Measurements from ENCODE around the gene KCNH1. TPM values are rescaled to one million over a fixed set of nuclear protein-coding genes. Genes with fewer than 3 reads are reported as not detected.
A peak's percentile ranks its signal among the peaks of the same experiment; 100 is the strongest.

The KCNH1 gene
- total RNA-seq, 2 experiments from 2014 or later: not detected

DNA sequence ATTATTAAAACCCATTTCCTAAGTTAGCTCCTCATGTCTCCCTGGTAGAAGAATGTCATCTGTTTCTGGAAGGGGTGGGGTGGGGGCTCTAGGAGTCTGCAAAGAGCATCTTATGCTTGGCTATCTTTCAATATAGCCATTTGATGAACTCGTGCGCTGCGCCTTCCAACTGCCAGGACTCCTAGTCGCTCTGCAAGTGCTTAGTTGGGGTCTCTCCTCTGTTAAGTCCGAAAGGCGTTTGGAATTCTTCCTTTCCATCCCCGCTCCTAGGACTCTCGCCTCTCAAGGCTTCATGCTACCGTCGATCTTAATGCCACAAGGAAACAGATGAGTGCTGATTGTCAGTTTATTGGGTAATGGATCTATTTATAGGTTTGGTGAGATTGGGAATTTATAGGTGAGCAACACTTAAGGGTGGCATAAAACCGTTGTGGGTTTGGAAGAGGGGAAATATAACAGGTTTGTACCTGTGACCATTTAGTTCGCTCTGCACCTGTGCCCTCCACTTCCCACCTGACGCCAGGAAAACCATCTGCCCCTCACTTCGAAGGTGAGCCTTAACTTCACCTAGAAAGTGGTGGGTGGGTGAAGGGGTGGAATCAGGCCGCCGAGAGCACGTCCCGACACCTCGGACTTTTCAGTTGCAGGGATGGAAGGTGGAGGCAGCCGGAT is 1.1 kb downstream of the KCNH1 start:
- peak overlapping the region; percentile 1 for H3K4me3 Mint-ChIP-seq
- no peak overlapping the region for H3K27ac Mint-ChIP-seq
- H3K4me1 Mint-ChIP-seq (ENCODE audit: low read depth): peaks cover 7% of the 10 kb centered on the region
- intact Hi-C loops (cut with micrococcal nuclease): loop anchor here (5.0 kb wide), 3 partner anchors 191 to 806 kb away; partner anchors contain the start of gene HHAT
- peaks cover 40% of the 10 kb centered on the region for H3K27me3 Mint-ChIP-seq (ENCODE audit: low read depth)
- no peaks in the 10 kb centered on the region for H3K9me3 Mint-ChIP-seq
- CTCF ChIA-PET: interaction anchor here (0.6 to 4.8 kb wide), 9 partner anchors 8 to 730 kb away, joined by 3 to 55 read pairs (median 9); no protein-coding TSS in a partner anchor
- DNase-seq: no peak
- no peaks in the 10 kb centered on the region for H3K36me3 Mint-ChIP-seq (ENCODE audit: low read depth)

- no peaks in the 10 kb centered on the region for H3K9me3 Mint-ChIP-seq
- H3K4me1 Mint-ChIP-seq (ENCODE audit: low read depth): peaks cover 6% of the 10 kb centered on the region
- intact Hi-C loops (cut with micrococcal nuclease): loop anchor here (5.0 kb wide), 3 partner anchors 187 to 802 kb away; partner anchors contain the start of gene HHAT
- no peaks in the 10 kb centered on the region for H3K36me3 Mint-ChIP-seq (ENCODE audit: low read depth)
- CTCF ChIA-PET: interaction anchor here (1.1 kb wide), 1 partner anchor 12 kb away, joined by 3 read pairs; no protein-coding TSS in a partner anchor
- no peak overlapping the region for H3K27ac Mint-ChIP-seq
- H3K27me3 Mint-ChIP-seq (ENCODE audit: low read depth): peaks cover 32% of the 10 kb centered on the region
- no peak overlapping the region for H3K4me3 Mint-ChIP-seq
- DNase-seq: no peak
Observed at GRCh38 chr1:211129776-211130175, 4.2 kb downstream of the KCNH1 start.

DNA sequence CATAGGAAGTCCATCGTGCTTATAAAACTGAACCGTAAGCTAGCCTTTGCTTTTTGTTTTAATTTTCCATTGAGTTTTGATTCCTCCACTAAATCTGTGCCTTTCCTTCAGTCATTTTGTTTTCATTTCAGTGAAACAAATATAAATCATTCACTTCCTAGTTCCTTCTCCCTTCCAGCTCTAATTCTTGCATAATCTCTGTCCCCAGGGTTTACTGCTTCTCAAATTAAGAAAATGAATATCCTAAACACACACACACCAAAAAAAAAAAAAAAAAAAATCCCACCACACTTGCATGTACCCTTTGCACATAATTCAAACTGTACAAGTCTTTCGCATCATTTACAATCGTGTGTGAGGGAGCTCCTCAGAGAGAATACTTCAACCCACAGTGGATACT is 6.8 kb downstream of the KCNH1 start:
- Mint-ChIP-seq H3K4me3 (no peak overlapping the region), H3K4me1 (ENCODE audit: low read depth) (no peaks in the 10 kb centered on the region), H3K27me3 (ENCODE audit: low read depth) (peaks cover 25% of the 10 kb centered on the region), H3K36me3 (ENCODE audit: low read depth) (no peaks in the 10 kb centered on the region), H3K9me3 (no peaks in the 10 kb centered on the region), H3K27ac (no peak overlapping the region)
- no peak for DNase-seq
- CTCF ChIA-PET: interaction anchor here (0.7 kb wide), 2 partner anchors 27 to 543 kb away, joined by 3 to 4 read pairs; no protein-coding TSS in a partner anchor
- intact Hi-C loops (cut with micrococcal nuclease): no loop called here

DNA sequence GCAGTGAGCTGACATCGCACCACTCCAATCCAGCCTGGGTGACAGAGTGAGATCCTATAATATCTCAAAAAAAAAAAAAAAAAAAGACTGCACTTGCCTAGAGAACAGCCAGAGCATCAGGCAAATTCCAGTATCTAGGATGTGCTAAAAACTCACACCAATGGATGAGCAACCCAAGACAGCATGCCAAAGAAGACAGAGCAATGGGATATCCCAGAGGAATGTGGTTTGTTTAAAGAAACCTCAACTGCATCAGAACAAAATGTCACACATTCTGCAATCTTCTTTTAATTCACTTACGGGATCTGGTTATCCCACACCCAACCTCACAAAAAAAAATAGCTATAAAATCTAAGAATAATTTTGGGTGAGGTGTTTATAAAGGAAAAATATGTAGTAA is 7.3 kb downstream of the KCNH1 start:
- no peak overlapping the region for H3K27ac Mint-ChIP-seq
- no peak overlapping the region for H3K4me3 Mint-ChIP-seq
- peaks cover 24% of the 10 kb centered on the region for H3K27me3 Mint-ChIP-seq (ENCODE audit: low read depth)
- no peaks in the 10 kb centered on the region for H3K36me3 Mint-ChIP-seq (ENCODE audit: low read depth)
- H3K9me3 Mint-ChIP-seq: no peaks in the 10 kb centered on the region
- CTCF ChIA-PET: interaction anchor here (0.7 kb wide), 2 partner anchors 28 to 543 kb away, joined by 3 to 4 read pairs; no protein-coding TSS in a partner anchor
- DNase-seq: no peak
- intact Hi-C loops (cut with micrococcal nuclease): no loop called here
- no peaks in the 10 kb centered on the region for H3K4me1 Mint-ChIP-seq (ENCODE audit: low read depth)

DNA sequence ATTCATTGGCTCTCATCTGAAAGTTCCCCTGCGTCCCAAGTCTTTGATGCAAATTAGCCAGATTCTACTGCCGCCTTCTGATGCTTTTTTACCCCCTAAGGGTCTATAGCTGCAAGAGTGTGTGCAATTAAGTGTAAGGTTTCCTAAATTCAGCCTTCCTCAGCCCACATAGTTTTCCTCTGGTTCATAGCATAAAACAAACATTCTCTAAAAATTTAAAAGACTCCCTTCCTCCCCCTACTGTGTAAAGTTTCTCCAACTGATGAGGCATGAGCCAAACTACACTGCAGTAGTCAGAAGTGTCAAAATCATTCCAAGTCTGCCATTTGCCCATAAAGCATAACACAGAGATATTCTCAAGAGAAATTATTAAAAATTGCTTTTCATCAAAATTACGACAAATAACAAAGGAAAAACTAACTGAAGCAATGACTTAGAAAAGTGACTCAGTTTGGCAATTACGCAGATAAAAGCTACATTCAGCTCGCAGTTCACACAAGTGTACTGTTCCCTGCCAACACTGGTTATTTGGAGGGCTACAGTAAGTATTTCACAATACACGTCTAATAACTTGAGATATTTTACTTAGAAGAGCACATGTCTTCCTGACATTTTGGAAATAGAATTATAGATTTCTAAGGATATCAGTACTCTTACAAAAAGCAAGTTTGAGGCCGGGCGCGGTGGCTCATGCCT is 15.4 kb downstream of the KCNH1 start:
- no peaks in the 10 kb centered on the region for H3K4me1 Mint-ChIP-seq (ENCODE audit: low read depth)
- CTCF ChIA-PET: no interaction called here
- no peak for DNase-seq
- no peak overlapping the region for H3K4me3 Mint-ChIP-seq
- H3K36me3 Mint-ChIP-seq (ENCODE audit: low read depth): no peaks in the 10 kb centered on the region
- intact Hi-C loops (cut with micrococcal nuclease): no loop called here
- no peak overlapping the region for H3K27ac Mint-ChIP-seq
- no peaks in the 10 kb centered on the region for H3K9me3 Mint-ChIP-seq
- H3K27me3 Mint-ChIP-seq (ENCODE audit: low read depth): peaks cover 29% of the 10 kb centered on the region

GRCh38 chr1:211114446-211114845 is 19.5 kb downstream of the KCNH1 start:
- Mint-ChIP-seq H3K4me1 (ENCODE audit: low read depth) (no peaks in the 10 kb centered on the region), H3K36me3 (ENCODE audit: low read depth) (no peaks in the 10 kb centered on the region), H3K9me3 (peaks cover 5% of the 10 kb centered on the region), H3K27ac (no peak overlapping the region), H3K4me3 (no peak overlapping the region), H3K27me3 (ENCODE audit: low read depth) (peaks cover 24% of the 10 kb centered on the region)
- no peak for DNase-seq
- CTCF ChIA-PET: no interaction called here
- intact Hi-C loops (cut with micrococcal nuclease): no loop called here

- DNase-seq: no peak
- Mint-ChIP-seq H3K27me3 (ENCODE audit: low read depth) (peaks cover 23% of the 10 kb centered on the region), H3K4me3 (no peak overlapping the region), H3K27ac (no peak overlapping the region), H3K4me1 (ENCODE audit: low read depth) (no peaks in the 10 kb centered on the region), H3K36me3 (ENCODE audit: low read depth) (no peaks in the 10 kb centered on the region), H3K9me3 (peaks cover 5% of the 10 kb centered on the region)
- CTCF ChIA-PET: no interaction called here
- intact Hi-C loops (cut with micrococcal nuclease): no loop called here
Observed at GRCh38 chr1:211113566-211113965, 20.4 kb downstream of the KCNH1 start.

DNA sequence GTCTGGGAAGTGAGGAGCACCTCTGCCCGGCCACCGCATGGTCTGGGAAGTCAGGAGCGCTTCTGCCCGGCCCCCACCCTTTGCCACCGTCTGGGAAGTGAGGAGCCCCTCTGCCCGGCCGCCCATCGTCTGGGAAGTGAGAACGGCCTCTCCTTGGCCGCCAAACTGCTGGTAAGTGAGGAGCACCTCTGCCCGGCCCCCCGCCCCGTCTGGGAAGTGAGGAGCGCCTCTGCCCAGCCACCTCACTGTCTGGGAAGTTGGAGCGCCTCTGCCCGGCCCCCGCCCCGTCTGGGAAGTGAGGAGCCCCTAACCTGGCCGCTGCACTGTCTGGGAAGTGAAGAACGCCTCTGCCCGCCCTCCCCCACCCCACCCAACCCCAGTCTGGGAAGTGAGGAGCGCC is 22.6 kb downstream of the KCNH1 start:
- H3K36me3 Mint-ChIP-seq (ENCODE audit: low read depth): no peaks in the 10 kb centered on the region
- DNase-seq: no peak
- peaks cover 5% of the 10 kb centered on the region for H3K9me3 Mint-ChIP-seq
- no peak overlapping the region for H3K27ac Mint-ChIP-seq
- H3K4me3 Mint-ChIP-seq: no peak overlapping the region
- CTCF ChIA-PET: no interaction called here
- H3K27me3 Mint-ChIP-seq (ENCODE audit: low read depth): peaks cover 13% of the 10 kb centered on the region
- H3K4me1 Mint-ChIP-seq (ENCODE audit: low read depth): no peaks in the 10 kb centered on the region
- intact Hi-C loops (cut with micrococcal nuclease): no loop called here

- intact Hi-C loops (cut with micrococcal nuclease): no loop called here
- no peak overlapping the region for H3K4me3 Mint-ChIP-seq
- H3K36me3 Mint-ChIP-seq (ENCODE audit: low read depth): no peaks in the 10 kb centered on the region
- CTCF ChIA-PET: no interaction called here
- no peaks in the 10 kb centered on the region for H3K27me3 Mint-ChIP-seq (ENCODE audit: low read depth)
- H3K27ac Mint-ChIP-seq: no peak overlapping the region
- DNase-seq: no peak
- no peaks in the 10 kb centered on the region for H3K4me1 Mint-ChIP-seq (ENCODE audit: low read depth)
- no peaks in the 10 kb centered on the region for H3K9me3 Mint-ChIP-seq
Observed at GRCh38 chr1:211101481-211101880, 32.5 kb downstream of the KCNH1 start.

DNA sequence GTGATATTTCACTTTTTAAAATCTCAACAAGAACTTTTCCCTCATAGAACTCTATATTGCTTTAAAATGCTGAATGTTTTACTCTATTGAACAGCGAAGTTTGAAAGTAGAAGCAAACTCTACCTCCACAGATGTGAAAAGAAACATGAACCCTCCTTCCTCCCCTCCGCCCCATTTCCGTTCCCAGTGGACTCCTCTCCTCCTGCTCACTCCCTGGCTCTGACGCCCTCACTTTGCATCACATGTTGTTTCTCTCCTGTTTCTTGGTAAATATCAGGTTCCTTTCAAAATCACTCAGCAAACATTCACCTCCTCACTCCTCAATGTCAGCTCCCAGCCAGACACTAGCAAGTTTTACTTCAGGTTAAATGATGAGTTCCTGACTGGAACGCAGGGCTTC is 34.6 kb downstream of the KCNH1 start:
- no peak overlapping the region for H3K27ac Mint-ChIP-seq
- CTCF ChIA-PET: no interaction called here

DNA sequence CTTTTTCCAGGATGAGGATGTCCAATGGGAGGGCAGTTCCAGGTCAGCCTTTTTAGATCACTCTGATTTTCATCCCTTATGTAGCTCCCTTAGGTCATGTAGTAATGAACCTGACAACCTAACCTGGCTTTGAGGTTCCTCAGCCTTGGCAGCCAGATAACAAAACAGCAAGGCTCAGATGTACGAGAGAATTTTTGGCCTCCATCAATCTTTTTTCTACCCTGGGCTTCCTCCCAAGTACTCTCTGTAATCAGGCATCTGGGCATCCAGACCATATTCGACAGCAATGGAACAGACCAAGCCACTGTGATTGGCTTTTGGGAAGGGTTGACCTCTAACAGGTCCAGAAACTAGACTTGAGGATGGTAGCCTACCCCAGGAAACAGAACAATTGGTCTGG is 38.6 kb downstream of the KCNH1 start:
- Mint-ChIP-seq H3K36me3 (ENCODE audit: low read depth) (no peaks in the 10 kb centered on the region), H3K4me3 (no peak overlapping the region), H3K27me3 (ENCODE audit: low read depth) (peaks cover 3% of the 10 kb centered on the region), H3K27ac (no peak overlapping the region), H3K4me1 (ENCODE audit: low read depth) (no peaks in the 10 kb centered on the region), H3K9me3 (no peaks in the 10 kb centered on the region)
- CTCF ChIA-PET: no interaction called here
- no peak for DNase-seq
- intact Hi-C loops (cut with micrococcal nuclease): no loop called here

More for the DNA sequence above, 34.6 kb downstream of the KCNH1 start:
- no peaks in the 10 kb centered on the region for H3K9me3 Mint-ChIP-seq
- no peak overlapping the region for H3K4me3 Mint-ChIP-seq
- no peak for DNase-seq
- no peaks in the 10 kb centered on the region for H3K36me3 Mint-ChIP-seq (ENCODE audit: low read depth)
- no peaks in the 10 kb centered on the region for H3K27me3 Mint-ChIP-seq (ENCODE audit: low read depth)
- no peaks in the 10 kb centered on the region for H3K4me1 Mint-ChIP-seq (ENCODE audit: low read depth)
- intact Hi-C loops (cut with micrococcal nuclease): no loop called here

- intact Hi-C loops (cut with micrococcal nuclease): no loop called here
- no peak overlapping the region for H3K4me3 Mint-ChIP-seq
- CTCF ChIA-PET: interaction anchor here (0.5 kb wide), 1 partner anchor 404 kb away, joined by 3 read pairs; no protein-coding TSS in a partner anchor
- peaks cover 3% of the 10 kb centered on the region for H3K27me3 Mint-ChIP-seq (ENCODE audit: low read depth)
- H3K27ac Mint-ChIP-seq: no peak overlapping the region
- no peaks in the 10 kb centered on the region for H3K4me1 Mint-ChIP-seq (ENCODE audit: low read depth)
- DNase-seq: no peak
- H3K9me3 Mint-ChIP-seq: no peaks in the 10 kb centered on the region
- no peaks in the 10 kb centered on the region for H3K36me3 Mint-ChIP-seq (ENCODE audit: low read depth)
Observed at GRCh38 chr1:211092955-211093354, 41.0 kb downstream of the KCNH1 start.

GRCh38 chr1:211091867-211092266 is 42.1 kb downstream of the KCNH1 start:
- intact Hi-C loops (cut with micrococcal nuclease): no loop called here
- CTCF ChIA-PET: no interaction called here

More at GRCh38 chr1:211091867-211092266, 42.1 kb downstream of the KCNH1 start:
- no peaks in the 10 kb centered on the region for H3K9me3 Mint-ChIP-seq
- no peak for DNase-seq
- H3K4me3 Mint-ChIP-seq: no peak overlapping the region
- H3K27ac Mint-ChIP-seq: no peak overlapping the region
- no peaks in the 10 kb centered on the region for H3K4me1 Mint-ChIP-seq (ENCODE audit: low read depth)
- no peaks in the 10 kb centered on the region for H3K36me3 Mint-ChIP-seq (ENCODE audit: low read depth)
- peaks cover 3% of the 10 kb centered on the region for H3K27me3 Mint-ChIP-seq (ENCODE audit: low read depth)
